HCT116 (cell line): ENCODE data around the gene SCAI. TPM values are rescaled to one million over a fixed set of nuclear protein-coding genes. Genes with fewer than 3 reads are reported as not detected.

ENCODE experiments used
- ATAC-seq: fragments of 200-7000 bp; cut with Tn5 transposase; 2 replicates; pipeline ENCODE4 v1.9.1; 2020; ENCODE audit warnings: mild to moderate bottlenecking, moderate library complexity
- BruUV-seq: library from RNA; stranded (reverse); fragments of 400-500 nt; replicated peaks from 2 replicates; lab custom pipeline; 2021; lab: Mats Ljungman, UMichigan
- CTCF ChIA-PET: fragments of 300-600 bp; sonication (Branson Sonifier 250); formaldehyde crosslinking; loops from one replicate; lab custom pipeline; 2021; ENCODE audit warnings: antibody characterized with exemption; lab: Charles Lee
- POLR2A ChIA-PET: fragments of 300-600, 350-600 bp; sonication (Branson Sonifier 250); formaldehyde crosslinking; loops from one replicate; lab custom pipeline; 2021; ENCODE audit warnings: antibody characterized with exemption; lab: Charles Lee
- RAD21 ChIA-PET, 2 experiments: fragments of 300-600 bp; sonication (Branson Sonifier 250); formaldehyde crosslinking; loops; one replicate each; lab custom pipeline; 2023; ENCODE audit warnings: low total read pairs in 2 of 2; ENCODE audit not compliant: uncharacterized antibody in 2 of 2, unreplicated experiment in 2 of 2, low non-redundant PET in 1 of 2; lab: Charles Lee
- DNase-seq: peaks from one replicate; pipeline ENCODE4 v3.0.0-alpha.2; 2010; ENCODE audit warnings: low read depth, low spot score
- H2AFZ ChIP-seq: fragments of 200-600 bp; shearing (Covaris generic), sonication (generic); 2 replicates; pipeline ENCODE4 v1.6.1; 2017; ENCODE audit warnings: low read depth, mixed run types, mixed read lengths, antibody characterized with exemption, low read length; ENCODE audit not compliant: poor library complexity, severe bottlenecking
- H3K27ac ChIP-seq: 2 replicates; pipeline ENCODE4 v1.5.1; 2012; ENCODE audit warnings: low read depth, low read length
- H3K27me3 ChIP-seq: fragments of 200-600 bp; sonication (generic); 2 replicates; pipeline ENCODE4 v1.6.1; 2016; ENCODE audit warnings: mixed run types, low read length, mixed read lengths; ENCODE audit not compliant: insufficient read depth
- H3K36me3 ChIP-seq, 2 experiments: fragments of 200-500 bp in 1 of 2; fragments of 200-600 bp in 1 of 2; sonication (Bioruptor generic) in 1 of 2; sonication (generic) in 1 of 2; 2 replicates each; pipeline versions ENCODE4 v1.5.1 to v1.6.1; 2014 to 2016; ENCODE audit warnings: low read length in 2 of 2, inconsistent platforms in 1 of 2, mixed read lengths in 1 of 2, mixed run types in 1 of 2; ENCODE audit not compliant: insufficient read depth in 2 of 2, control insufficient read depth in 1 of 2
- H3K4me1 ChIP-seq, 2 experiments: fragments of 200-600 bp in 1 of 2; sonication (generic) in 1 of 2; 2 replicates each; pipeline versions ENCODE4 v1.5.1 to v1.6.1; 2012 to 2017; ENCODE audit warnings: low read length in 2 of 2, inconsistent platforms in 1 of 2, mild to moderate bottlenecking in 1 of 2, mixed read lengths in 1 of 2, mixed run types in 1 of 2, moderate library complexity in 1 of 2; ENCODE audit not compliant: insufficient read depth in 2 of 2, control insufficient read depth in 1 of 2
- H3K4me2 ChIP-seq: fragments of 200-600 bp; sonication (generic); 2 replicates; pipeline ENCODE4 v1.6.1; 2017; ENCODE audit warnings: mixed run types, low read length, mixed read lengths
- H3K4me3 ChIP-seq, 2 experiments: fragments of 200-600 bp in 1 of 2; sonication (generic) in 1 of 2; replicated peaks in 1 of 2; 2 replicates each; pipeline ENCODE4 v1.5.1; 2011 to 2016; ENCODE audit warnings: low read length in 2 of 2, control low read depth in 1 of 2, low read depth in 1 of 2, mild to moderate bottlenecking in 1 of 2, mixed read lengths in 1 of 2, mixed run types in 1 of 2
- H3K79me2 ChIP-seq: fragments of 200-600 bp; sonication (generic); 2 replicates; pipeline ENCODE4 v1.6.1; 2017; ENCODE audit warnings: mild to moderate bottlenecking, mixed run types, low read length, moderate library complexity, mixed read lengths; ENCODE audit not compliant: insufficient read depth
- H3K9ac ChIP-seq: fragments of 200-600 bp; sonication (generic); 2 replicates; pipeline ENCODE4 v1.6.1; 2016; ENCODE audit warnings: low read length, mixed read lengths
- H3K9me2 ChIP-seq: fragments of 200-600 bp; sonication (generic), shearing (Covaris generic); 2 replicates; pipeline ENCODE4 v1.6.1; 2017; ENCODE audit warnings: mixed run types, mild to moderate bottlenecking, moderate library complexity; ENCODE audit not compliant: insufficient read depth
- H3K9me3 ChIP-seq, 2 experiments: fragments of 200-500 bp in 1 of 2; fragments of 200-600 bp in 1 of 2; sonication (Bioruptor generic) in 1 of 2; sonication (generic) in 1 of 2; 2 replicates each; pipeline ENCODE4 v1.6.1; 2014 to 2017; ENCODE audit warnings: low read length in 2 of 2, mixed read lengths in 2 of 2, inconsistent platforms in 1 of 2, low read depth in 1 of 2, mild to moderate bottlenecking in 1 of 2, mixed run types in 1 of 2, moderate library complexity in 1 of 2; ENCODE audit not compliant: control insufficient read depth in 1 of 2, insufficient read depth in 1 of 2
- H4K20me1 ChIP-seq: fragments of 200-600 bp; sonication (generic), shearing (Covaris generic); 2 replicates; pipeline ENCODE4 v1.6.1; 2017; ENCODE audit warnings: mixed run types, mild to moderate bottlenecking, moderate library complexity; ENCODE audit not compliant: insufficient read depth
- ATF3 ChIP-seq: IDR thresholded peaks from 2 replicates; pipeline ENCODE4 v1.6.1; 2012
- CEBPB ChIP-seq: IDR thresholded peaks from 2 replicates; pipeline ENCODE4 v1.6.1; 2012; ENCODE audit warnings: low read depth
- CTCF ChIP-seq, 3 experiments: fragments of 200-600 bp in 1 of 3; sonication (generic) in 1 of 3; IDR thresholded peaks in 2 of 3; conservative IDR thresholded peaks in 1 of 3; 2 replicates each; pipeline ENCODE4 v1.5.1; 2012 to 2017; ENCODE audit warnings: low read depth in 2 of 3, low read length in 2 of 3, antibody characterized with exemption in 1 of 3, borderline replicate concordance in 1 of 3, control low read depth in 1 of 3, mild to moderate bottlenecking in 1 of 3, mixed read lengths in 1 of 3, mixed run types in 1 of 3, moderate library complexity in 1 of 3; ENCODE audit not compliant: insufficient read depth in 1 of 3
- EGR1 ChIP-seq: IDR thresholded peaks from 2 replicates; pipeline ENCODE4 v1.6.1; 2012; ENCODE audit warnings: low read depth
- ELF1 ChIP-seq: IDR thresholded peaks from 2 replicates; pipeline ENCODE4 v1.6.1; 2012; ENCODE audit warnings: low read depth, borderline replicate concordance
- EZH2phosphoT487 ChIP-seq: fragments of 200-600 bp; IDR thresholded peaks from 2 replicates; pipeline ENCODE4 v1.6.1; 2018; ENCODE audit warnings: antibody characterized with exemption, borderline replicate concordance
- FOSL1 ChIP-seq: IDR thresholded peaks from 2 replicates; pipeline ENCODE4 v1.6.1; 2012; ENCODE audit warnings: low read depth
- MAX ChIP-seq: IDR thresholded peaks from 2 replicates; pipeline ENCODE4 v1.6.1; 2012
- POLR2A ChIP-seq: IDR thresholded peaks from 2 replicates; pipeline ENCODE4 v1.7.0; 2011; ENCODE audit warnings: borderline replicate concordance; ENCODE audit not compliant: insufficient read depth, insufficient read length; ENCODE audit errors: extremely low read depth
- POLR2AphosphoS5 ChIP-seq: IDR thresholded peaks from 2 replicates; pipeline ENCODE4 v1.6.1; 2011; ENCODE audit warnings: mild to moderate bottlenecking, low read depth, low read length, moderate library complexity
- RAD21 ChIP-seq: IDR thresholded peaks from 2 replicates; pipeline ENCODE4 v1.6.1; 2012; ENCODE audit warnings: low read depth, mild to moderate bottlenecking
- REST ChIP-seq: IDR thresholded peaks from 2 replicates; pipeline ENCODE4 v1.6.1; 2012; ENCODE audit warnings: low read depth
- SIN3A ChIP-seq: IDR thresholded peaks from 2 replicates; pipeline ENCODE4 v1.6.1; 2012; ENCODE audit warnings: low read depth
- SP1 ChIP-seq: IDR thresholded peaks from 2 replicates; pipeline ENCODE4 v1.6.1; 2012; ENCODE audit warnings: low read depth
- SRF ChIP-seq: IDR thresholded peaks from 2 replicates; pipeline ENCODE4 v1.6.1; 2012; ENCODE audit warnings: low read depth
- YY1 ChIP-seq: IDR thresholded peaks from 2 replicates; pipeline ENCODE4 v1.6.1; 2011; ENCODE audit warnings: low read length, low read depth, moderate library complexity, mild to moderate bottlenecking; ENCODE audit not compliant: insufficient replicate concordance; ENCODE audit errors: extremely low read depth
- ZBTB33 ChIP-seq: IDR thresholded peaks from 2 replicates; pipeline ENCODE4 v1.6.1; 2011; ENCODE audit warnings: mild to moderate bottlenecking, low read length, moderate library complexity; ENCODE audit not compliant: insufficient replicate concordance; ENCODE audit errors: extremely low read depth
- ZFX ChIP-seq: fragments of 450-650 bp; IDR thresholded peaks from 2 replicates; pipeline ENCODE4 v1.6.1; 2017
- ZNF274 ChIP-seq: fragments of 200-500 bp; sonication (Bioruptor generic); IDR thresholded peaks from 2 replicates; pipeline ENCODE4 v1.6.1; 2014; ENCODE audit warnings: mild to moderate bottlenecking, low read depth, low read length, inconsistent platforms
- intact Hi-C: fragments of 100-400 bp; cut with micrococcal nuclease; formaldehyde crosslinking; loops from 2 replicates; pipeline ENCODE4 v1.10.0; 2022
- total RNA-seq: library from RNA; stranded (reverse); gene quantifications from one replicate; pipeline ENCODE4 v1.2.1, GENCODE V29; 2021; ENCODE audit not compliant: unreplicated experiment

Gene SCAI
- total RNA-seq, 1 experiment from 2014 or later = 14.0 TPM

GRCh38 chr9:125133403-125134329 lies 9.7 kb downstream of the SCAI start:
- Histone ChIP-seq H3K9me3 (no peaks in the 10 kb centered on the region), H3K27ac (no peak overlapping the region), H2AFZ (no peak overlapping the region), H4K20me1 (no peaks in the 10 kb centered on the region), H3K9ac (no peak overlapping the region), H3K4me2 (no peak overlapping the region), H3K79me2 (peaks cover 17% of the 10 kb centered on the region), H3K4me3 (no peak overlapping the region), H3K27me3 (no peaks in the 10 kb centered on the region), H3K4me1 (no peaks in the 10 kb centered on the region), H3K36me3 (0 out of 4 replicates have a peak, but pooled peaks cover 0 to 2% of the 10 kb centered on the region in 2 experiments), H3K9me2 (no peaks in the 10 kb centered on the region)
- BruUV-seq = no TSS peak
- TF ChIP-seq POLR2A = no peak
- no peak for TF ChIP-seq CTCF (IDR thresholded peaks at IDR 0.05 in 2 of 3, conservative IDR thresholded peaks at IDR 0.05 in 1 of 3; ENCODE audit: borderline replicate concordance in 1 of 3, insufficient read depth in 1 of 3, low read depth in 2 of 3, low read length in 2 of 3)
- TF ChIP-seq REST = no peak
- no peak for TF ChIP-seq ZNF274
- TF ChIP-seq CEBPB = no peak
- TF ChIP-seq EZH2phosphoT487 = no peak
- TF ChIP-seq ATF3 = no peak
- no peak for TF ChIP-seq ELF1
- TF ChIP-seq ZFX = no peak
- no peak for TF ChIP-seq ZBTB33
- no peak for TF ChIP-seq FOSL1
- TF ChIP-seq YY1 = no peak
- TF ChIP-seq SP1 = no peak
- no peak for TF ChIP-seq SRF
- TF ChIP-seq RAD21 = no peak
- no peak for TF ChIP-seq SIN3A
- no peak for TF ChIP-seq POLR2AphosphoS5
- TF ChIP-seq EGR1 = no peak
- TF ChIP-seq MAX = no peak
- DNase-seq (no peak), ATAC-seq (no peak)
- POLR2A ChIA-PET = no interaction called here
- RAD21 ChIA-PET = no interaction called here
- intact Hi-C loops = no loop called here
- CTCF ChIA-PET = no interaction called here
